Right lobe of liver (tissue), 6 donors: ENCODE measurements around the gene PGBD1. TPM values are rescaled to one million over a fixed set of nuclear protein-coding genes. Genes with fewer than 3 reads are reported as not detected.
A peak's percentile ranks its signal among the peaks of the same experiment; 100 is the strongest.

ENCODE experiments used
- ATAC-seq, 4 donors: fragments of 200-7000 bp; cut with Tn5 transposase; one replicate each; pipeline ENCODE4 v1.9.1; 2020; ENCODE audit warnings: mild to moderate bottlenecking in 4 of 4, moderate library complexity in 4 of 4
- DNase-seq, 3 donors: peaks; one replicate each; pipeline ENCODE4 v3.0.0-alpha.2; 2020
- H3K27ac ChIP-seq, 3 donors: fragments of 200-600 bp; one replicate each; pipeline ENCODE4 v1.8.0; 2022
- H3K27me3 ChIP-seq, 2 donors: fragments of 200-600 bp; one replicate each; pipeline ENCODE4 v1.8.0; 2022
- H3K36me3 ChIP-seq, 4 donors: fragments of 200-600 bp; sonication (generic) in 1 of 4; one replicate each; pipeline versions ENCODE4 v1.5.1 to v1.8.0; 2017 to 2022; ENCODE audit warnings: control low read depth in 1 of 4
- H3K4me1 ChIP-seq, 4 donors: fragments of 200-600 bp; sonication (generic) in 1 of 4; one replicate each; pipeline versions ENCODE4 v1.5.1 to v1.8.0; 2017 to 2022; ENCODE audit warnings: control low read depth in 1 of 4
- H3K4me3 ChIP-seq, 3 donors: fragments of 200-600 bp; one replicate each; pipeline ENCODE4 v1.8.0; 2022
- H3K9me3 ChIP-seq, 4 donors: fragments of 200-600 bp; sonication (generic) in 1 of 4; one replicate each; pipeline versions ENCODE4 v1.5.1 to v1.8.0; 2017 to 2022; ENCODE audit warnings: control low read depth in 1 of 4
- CTCF ChIP-seq, 4 donors: fragments of 200-600 bp in 3 of 4; fragments of 450-650 bp in 1 of 4; IDR thresholded peaks; one replicate each; pipeline versions ENCODE4 v1.5.1 to v1.8.0; 2016 to 2022; ENCODE audit warnings: antibody characterized with exemption in 4 of 4, mild to moderate bottlenecking in 2 of 4
- POLR2A ChIP-seq: fragments of 450-650 bp; IDR thresholded peaks from one replicate; pipeline ENCODE4 v1.6.1; 2017; ENCODE audit warnings: antibody characterized with exemption, mild to moderate bottlenecking
- whole genome bisulfite sequencing: methylation state at CpG from one replicate; pipeline ENCODE4 v1.1.6; 2018; ENCODE audit warnings: low coverage, low lambda C conversion rate; ENCODE audit not compliant: insufficient coverage; ENCODE audit errors: missing lambda C conversion rate; 5-methylcytosine and 5-hydroxymethylcytosine counted together
- intact Hi-C, 2 donors: fragments of 100-400 bp; cut with DNase I; formaldehyde crosslinking; loops; one replicate each; pipeline versions ENCODE4 v1.11.2 to v1.14.1; 2022
- total RNA-seq, 6 experiments: library from RNA; depleted of rRNA in 2 of 6; stranded (reverse); fragments of >200 nt in 2 of 6; fragmentation: NEBNext Ultra II Directional in 3 of 6; extraction: Animal tissue kit (Norgen Biotek cat#: 25700) in 3 of 6; gene quantifications; one replicate each; pipeline versions ENCODE4 v1.1.0 to v1.2.4, GENCODE V29; 2016 to 2023
- donor health status: DM: no; HTN: yes; CAD: no.
- donor health status: DM: no; HTN: no; CAD: no.
- donor health status: DM: no; HTN: no; CAD: no.
- donor health status: DM: no; HTN: yes; CAD: no.
- donor health status: DM: no; HTN: yes; CAD: no.

The PGBD1 gene
- total RNA-seq, 6 experiments from 2014 or later = 1.1 to 2.0 (median 1.3) TPM

GRCh38 chr6:28336284-28337120, 55.1 kb downstream of the PGBD1 start:
- intact Hi-C loops = no loop called here
- ATAC-seq (peak; percentile 20 to 30 (median 26)), DNase-seq (no peak)
- Histone ChIP-seq H3K4me1 (peaks cover 0 to 5% (median 0%) of the 10 kb centered on the region in 4 donors), H3K27me3 (no peaks in the 10 kb centered on the region), H3K36me3 (no peaks in the 10 kb centered on the region), H3K9me3 (no peaks in the 10 kb centered on the region), H3K27ac (peak overlapping the region; percentile 91 to 99 (median 93)), H3K4me3 (peak overlapping the region; percentile 50 to 72 (median 61))
- WGBS = 12% methylated on average over 24 of the region's 24 CpGs
- no peak for TF ChIP-seq POLR2A
- no peak for TF ChIP-seq CTCF (IDR thresholded peaks at IDR 0.05)

- Histone ChIP-seq H3K36me3 (no peaks in the 10 kb centered on the region), H3K9me3 (no peaks in the 10 kb centered on the region), H3K4me1 (peaks cover 0 to 5% (median 0%) of the 10 kb centered on the region in 4 donors), H3K27ac (no peak overlapping the region), H3K4me3 (no peak overlapping the region), H3K27me3 (no peaks in the 10 kb centered on the region)
- DNase-seq (no peak), ATAC-seq (no peak)
- intact Hi-C loops = no loop called here
- TF ChIP-seq CTCF (IDR thresholded peaks at IDR 0.05) = no peak
- TF ChIP-seq POLR2A = no peak
Measured at GRCh38 chr6:28337121-28337520, 55.7 kb downstream of the PGBD1 start.

GRCh38 chr6:28340310-28341095, 59.1 kb downstream of the PGBD1 start:
- DNase-seq (no peak), ATAC-seq (no peak)
- no peaks in the 10 kb centered on the region for H3K27me3 ChIP-seq
- no peaks in the 10 kb centered on the region for H3K36me3 ChIP-seq
- TF ChIP-seq POLR2A (no peak), CTCF (IDR thresholded peaks at IDR 0.05) (no peak)
- H3K4me1 ChIP-seq = no peaks in the 10 kb centered on the region
- H3K9me3 ChIP-seq = no peaks in the 10 kb centered on the region
- no peak overlapping the region for H3K27ac ChIP-seq
- intact Hi-C loops = no loop called here
- WGBS = 86% methylated on average over 1 of the region's 1 CpG
- H3K4me3 ChIP-seq = no peak overlapping the region

GRCh38 chr6:28343898-28344677, 62.7 kb downstream of the PGBD1 start:
- H3K27me3 ChIP-seq = no peaks in the 10 kb centered on the region
- H3K36me3 ChIP-seq = no peaks in the 10 kb centered on the region
- H3K4me3 ChIP-seq = no peak overlapping the region
- TF ChIP-seq POLR2A (no peak), CTCF (IDR thresholded peaks at IDR 0.05) (no peak)
- no peak overlapping the region for H3K27ac ChIP-seq
- H3K4me1 ChIP-seq = no peaks in the 10 kb centered on the region
- WGBS = 40% methylated on average over 1 of the region's 1 CpG
- DNase-seq (no peak), ATAC-seq (no peak)
- intact Hi-C loops = no loop called here
- H3K9me3 ChIP-seq = no peaks in the 10 kb centered on the region
